HS-27A (cell line): ENCODE results near the gene TLCD5.

ENCODE experiments used
- DNase-seq: peaks from one replicate; pipeline ENCODE4 v3.0.0-alpha.2; 2012; ENCODE audit warnings: low read depth, missing footprints

The TLCD5 gene

GRCh38 chr11:120324932-120325810 lies at the start of gene TLCD5:
Gene TLCD5 (plus strand): TSS chr11:120325299. CDS start chr11:120327442, 2,143 bp downstream.
- no peak for DNase-seq

- DNase-seq, result no peak
Measured at GRCh38 chr11:120279502-120279901, 45.6 kb upstream of the TLCD5 start.

- DNase-seq, result no peak
Measured at GRCh38 chr11:120280600-120281051, 44.5 kb upstream of the TLCD5 start.

DNA sequence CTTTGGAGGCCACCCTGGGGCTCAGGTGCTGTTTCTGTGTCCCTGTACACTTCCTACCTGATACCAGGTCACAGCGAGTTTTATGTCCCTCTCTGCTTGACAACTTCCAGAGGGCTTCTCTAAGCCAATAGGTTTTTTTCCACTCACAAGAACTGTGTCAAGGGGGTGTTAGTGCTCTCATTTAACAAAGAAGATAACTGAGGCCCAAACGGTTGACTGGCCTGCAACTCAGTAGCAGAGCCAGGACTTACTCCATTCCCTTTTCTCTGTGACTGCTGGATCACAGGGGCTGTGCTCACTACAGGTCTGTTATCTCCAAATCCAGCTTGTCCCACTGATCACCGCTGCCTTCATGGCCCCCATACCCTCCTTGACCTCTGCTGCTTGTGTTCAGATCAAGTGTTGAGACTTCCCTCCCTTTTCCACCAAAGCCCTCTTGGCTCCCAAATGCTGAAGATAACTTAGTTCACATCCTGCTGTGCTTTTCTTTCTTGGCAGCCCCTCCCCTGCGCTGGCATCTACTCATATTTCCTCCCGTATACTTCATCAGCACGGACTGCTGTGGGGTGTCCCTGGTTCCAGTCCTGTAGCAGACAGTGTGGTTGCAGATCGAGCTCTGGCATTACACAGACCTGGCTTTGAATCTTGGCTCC lies 43.8 kb upstream of the TLCD5 start:
- DNase-seq, result no peak

DNA sequence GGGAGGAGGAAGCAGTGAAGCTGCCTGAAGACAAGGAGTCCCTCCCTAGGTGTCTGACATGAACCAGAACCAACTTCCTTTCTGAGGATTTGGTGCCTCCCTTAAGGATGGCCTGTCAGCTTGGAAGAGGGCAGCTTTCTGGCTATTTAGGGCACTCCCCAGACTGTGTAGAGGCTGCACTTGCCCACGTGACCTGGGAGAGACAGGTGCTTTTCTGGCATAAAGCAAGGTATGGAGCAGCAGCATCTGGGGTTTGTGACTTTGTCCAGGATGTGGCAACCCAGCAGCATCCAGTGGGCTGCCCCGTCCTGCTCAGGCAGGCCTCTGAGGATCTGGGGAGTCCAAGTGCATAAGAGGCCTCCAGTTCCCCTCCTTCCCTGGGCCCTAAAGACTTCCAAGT lies 42.0 kb upstream of the TLCD5 start:
- DNase-seq, result no peak

DNA sequence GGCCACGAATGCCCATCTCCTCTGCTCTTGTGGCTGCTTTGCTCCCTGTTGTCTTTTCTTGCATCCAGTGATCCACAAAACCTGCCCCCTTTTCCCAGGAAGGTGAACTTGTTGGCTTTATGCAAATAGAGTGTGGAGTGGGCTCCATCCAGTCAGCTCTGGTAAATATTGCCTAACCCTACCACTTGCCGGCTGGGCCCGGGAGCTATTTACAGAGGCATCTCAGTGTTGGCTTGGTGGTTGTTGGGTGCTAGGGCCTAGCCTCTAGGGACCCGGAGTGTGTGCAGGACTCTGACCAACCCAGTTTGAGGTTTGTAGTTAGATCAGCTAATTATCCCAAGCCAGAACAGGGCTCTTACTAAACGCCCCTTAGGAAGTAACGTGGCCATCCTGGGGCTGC lies 40.8 kb upstream of the TLCD5 start:
- no peak for DNase-seq

DNA sequence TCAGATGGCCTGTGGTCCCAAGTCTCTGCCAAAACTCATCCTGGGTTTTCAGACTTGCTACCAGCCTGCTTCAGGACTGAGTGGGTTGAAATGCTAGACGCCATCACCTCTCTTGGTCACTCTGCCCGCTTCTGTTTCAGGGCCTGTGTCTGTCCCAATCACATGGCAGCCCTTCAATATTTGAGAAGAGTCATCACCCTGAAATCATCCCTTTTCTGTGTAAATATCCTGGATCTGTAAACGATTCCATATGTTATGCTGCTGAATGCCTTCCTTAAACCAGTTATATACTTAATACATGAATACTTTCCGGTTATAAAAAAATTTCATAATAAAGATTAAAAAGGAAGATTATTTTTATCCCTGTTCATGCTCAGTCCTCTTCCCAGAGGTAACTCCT lies 39.8 kb upstream of the TLCD5 start:
- DNase-seq, result no peak

GRCh38 chr11:120288021-120288420 lies 37.1 kb upstream of the TLCD5 start:
- DNase-seq, result no peak

DNA sequence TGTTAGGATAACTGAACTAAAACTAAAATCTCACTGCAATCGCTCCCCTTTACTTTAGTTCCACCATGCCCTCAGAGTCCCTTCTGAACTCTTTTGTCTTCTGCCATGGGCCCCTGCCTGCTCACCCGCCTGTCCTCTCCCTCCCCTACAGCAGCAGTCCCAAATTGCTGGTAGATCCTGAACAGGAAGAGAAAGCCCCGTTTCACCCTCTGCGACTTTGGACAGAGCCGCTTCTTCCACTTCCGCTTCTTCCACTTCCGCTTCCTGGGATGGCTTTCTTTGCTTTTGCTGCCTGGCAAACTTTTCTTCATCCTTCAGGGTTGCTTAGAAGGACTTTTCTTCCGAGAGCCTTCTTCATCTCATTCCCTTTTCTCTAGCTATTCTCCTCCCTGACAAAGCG lies 35.7 kb upstream of the TLCD5 start:
- no peak for DNase-seq

GRCh38 chr11:120290956-120291355 lies 34.1 kb upstream of the TLCD5 start:
- no peak for DNase-seq

GRCh38 chr11:120293038-120293800 lies 31.9 kb upstream of the TLCD5 start:
- no peak for DNase-seq

- DNase-seq, result no peak
Measured at GRCh38 chr11:120294096-120294495, 31.0 kb upstream of the TLCD5 start.

GRCh38 chr11:120295099-120295498 lies 30.0 kb upstream of the TLCD5 start:
- DNase-seq, result no peak

GRCh38 chr11:120296554-120296953 lies 28.5 kb upstream of the TLCD5 start:
- no peak for DNase-seq

DNA sequence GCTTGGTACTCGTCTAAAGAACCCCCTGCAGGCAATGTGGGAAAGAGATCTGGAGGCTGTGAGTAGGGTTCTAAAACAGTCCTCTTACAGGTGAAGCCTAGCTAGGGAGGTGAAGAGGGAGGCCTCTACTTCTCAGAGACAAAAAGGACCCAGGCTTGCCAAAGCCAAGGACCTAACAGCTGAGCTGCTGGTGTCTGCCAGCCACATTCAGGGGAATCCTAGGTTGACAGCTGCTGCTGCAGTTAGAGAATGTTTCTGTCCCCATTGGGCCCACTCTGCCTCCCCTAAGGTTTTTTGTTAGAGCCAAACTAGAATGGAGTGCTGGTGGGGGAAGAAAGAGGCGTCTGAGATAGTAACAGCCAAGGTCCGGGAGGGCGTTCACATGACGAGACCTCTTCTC lies 26.6 kb upstream of the TLCD5 start:
- DNase-seq, result no peak

DNA sequence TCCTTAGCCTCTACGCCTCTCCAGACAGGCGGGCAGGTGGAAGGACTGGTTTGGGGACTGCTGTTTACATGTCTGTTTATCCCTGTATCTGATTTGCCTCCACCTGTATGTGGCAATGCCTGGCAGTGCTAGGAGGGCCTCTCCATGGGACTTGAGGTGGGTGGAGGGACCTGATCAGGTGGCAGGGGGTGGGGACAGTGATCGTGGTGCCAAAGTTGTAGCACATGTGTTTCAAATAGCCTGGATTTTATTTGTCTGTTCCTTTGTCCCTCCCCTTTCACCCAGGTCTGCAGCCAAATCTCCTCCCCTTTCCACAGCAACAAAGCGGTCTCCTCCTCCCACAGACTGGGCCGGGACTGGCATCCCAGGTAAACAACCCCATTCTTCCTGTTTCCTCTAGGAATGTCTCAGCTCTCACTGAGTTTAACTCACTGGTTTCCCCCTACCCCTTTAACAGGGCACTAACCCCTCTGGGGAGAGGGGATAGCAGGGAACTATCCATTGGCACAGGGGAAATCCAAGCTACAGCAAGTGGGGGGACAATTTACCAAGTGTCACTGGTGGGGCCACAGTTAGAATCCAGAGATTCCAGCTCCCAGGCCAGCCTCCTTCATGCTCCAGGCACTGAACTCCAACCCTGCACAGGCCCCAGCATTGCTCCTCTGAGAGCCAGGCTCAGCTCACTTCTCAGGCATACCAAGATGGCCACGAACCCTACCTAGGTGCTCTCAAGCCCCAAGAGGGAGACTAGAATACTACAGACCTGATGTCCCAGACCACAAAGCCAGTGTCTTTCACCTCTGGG lies 22.9 kb upstream of the TLCD5 start:
- DNase-seq, result no peak

GRCh38 chr11:120303004-120303637 lies 22.0 kb upstream of the TLCD5 start:
- no peak for DNase-seq

DNA sequence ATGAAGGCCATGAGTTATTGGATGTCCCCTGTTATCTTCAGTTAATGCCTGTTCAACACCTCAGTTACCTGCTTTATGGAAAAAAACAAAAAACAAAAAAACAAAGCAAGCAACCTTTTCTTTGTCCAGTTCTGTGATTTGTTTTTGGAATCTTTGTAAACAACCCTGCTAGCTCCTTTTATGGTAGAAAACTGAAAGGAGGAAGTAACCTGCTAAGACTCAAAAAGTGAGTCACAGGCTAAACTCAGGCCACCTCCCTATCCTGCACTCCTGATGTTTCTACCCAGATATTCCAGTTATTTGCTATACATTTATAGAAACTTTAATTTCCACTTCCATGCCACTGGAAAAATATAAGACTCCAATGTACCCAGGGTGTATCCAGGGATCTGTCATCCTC lies 20.6 kb upstream of the TLCD5 start:
- DNase-seq, result no peak

DNA sequence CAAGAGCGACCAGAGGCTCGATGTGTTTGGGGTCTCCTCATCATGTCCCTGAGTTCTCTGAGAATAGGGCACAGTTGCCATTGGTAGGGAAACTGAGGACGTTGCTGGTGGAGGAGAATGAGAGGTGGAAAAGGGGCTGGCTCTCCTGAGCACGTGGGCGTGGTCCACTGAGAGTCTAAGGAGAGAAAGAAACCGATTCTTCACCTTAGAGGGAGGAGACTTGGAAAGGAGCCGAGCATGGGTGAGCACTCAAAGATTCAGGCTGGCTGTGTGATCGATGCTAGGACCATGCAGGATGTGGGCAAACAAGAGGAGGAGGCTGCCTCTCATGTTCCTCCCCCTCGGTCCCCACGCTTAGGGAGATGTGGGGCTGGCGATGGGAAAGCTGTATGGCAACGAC lies 19.8 kb upstream of the TLCD5 start:
- no peak for DNase-seq

- no peak for DNase-seq
Measured at GRCh38 chr11:120306519-120307242, 18.4 kb upstream of the TLCD5 start.

- no peak for DNase-seq
Measured at GRCh38 chr11:120307476-120307875, 17.6 kb upstream of the TLCD5 start.
